GM19463 (cell line): Measurements from ENCODE around the gene LRRC52.
"Not testable (repeated sequence)": the region's sequence is repeated elsewhere in the genome, so short reads cannot be mapped to it uniquely, and the experiment has no call there.

Experiments
- ATAC-seq: cut with Tn5 transposase; IDR thresholded peaks from one replicate; pipeline ENCODE4 v1.9.1; 2021; ENCODE audit warnings: mild to moderate bottlenecking, moderate library complexity; ENCODE audit not compliant: unreplicated experiment

Gene LRRC52

GRCh38 chr1:165580931-165581871 is 37.4 kb downstream of the LRRC52 start:
- no peak for ATAC-seq

DNA sequence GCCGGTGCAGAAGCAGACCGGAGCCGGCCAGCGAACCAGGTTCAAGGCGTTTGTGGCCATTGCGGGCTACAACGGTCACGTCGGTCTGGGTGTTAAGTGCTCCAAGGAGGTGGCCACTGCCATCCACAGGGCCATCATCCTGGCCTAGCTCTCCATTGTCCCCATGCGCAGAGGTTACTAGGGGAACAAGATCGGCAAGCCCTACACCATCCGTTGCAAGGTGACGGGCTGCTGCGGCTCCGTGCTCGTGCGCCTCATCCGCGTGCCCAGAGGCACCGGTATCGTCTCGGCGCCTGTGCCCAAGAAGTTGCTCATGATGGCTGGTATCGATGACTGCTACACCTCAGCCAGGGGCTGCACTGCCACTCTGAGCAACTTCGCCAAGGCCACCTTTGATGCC is 38.1 kb downstream of the LRRC52 start:
- ATAC-seq, result no peak

DNA sequence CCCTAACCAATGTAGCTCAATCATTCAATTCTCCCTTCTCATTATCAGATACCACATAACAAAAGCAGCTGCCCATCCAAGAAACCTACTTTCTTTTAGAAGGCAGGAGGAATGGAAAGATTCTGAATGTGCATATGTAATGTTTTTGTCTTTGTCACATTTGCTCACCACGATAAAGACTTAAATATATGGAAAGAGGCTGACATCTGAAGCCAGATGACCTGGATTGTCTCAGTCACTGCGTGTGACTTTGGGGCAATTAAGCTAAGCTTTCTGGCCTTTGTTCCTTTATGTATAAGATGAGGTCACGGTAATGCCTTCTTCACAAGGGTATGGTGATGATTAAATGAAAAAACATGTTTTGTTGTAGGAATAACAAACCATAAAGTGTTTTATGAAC is 42.6 kb downstream of the LRRC52 start:
- no peak for ATAC-seq

DNA sequence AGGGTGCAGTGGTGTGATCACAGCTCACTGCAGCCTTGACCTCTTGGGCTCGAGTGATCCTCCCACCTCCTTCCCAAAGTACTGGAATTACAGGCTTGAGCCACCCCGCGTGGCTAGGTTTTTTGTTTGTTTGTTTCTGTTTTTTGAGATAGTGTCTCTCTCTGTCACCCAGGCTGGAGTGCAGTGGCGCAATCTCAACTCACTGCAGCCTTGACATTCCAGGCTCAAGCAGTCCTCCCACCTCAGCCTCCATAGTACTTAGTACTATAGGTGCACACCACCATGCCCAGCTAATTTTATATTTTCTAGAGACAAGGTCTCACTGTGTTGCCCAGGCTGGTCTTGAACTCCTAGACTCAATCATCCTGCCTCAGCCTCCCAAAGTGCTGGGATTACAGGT is 47.6 kb downstream of the LRRC52 start:
- ATAC-seq, result not testable (repeated sequence)

- ATAC-seq, result no peak
Measured at GRCh38 chr1:165592945-165593823, 49.4 kb downstream of the LRRC52 start.

DNA sequence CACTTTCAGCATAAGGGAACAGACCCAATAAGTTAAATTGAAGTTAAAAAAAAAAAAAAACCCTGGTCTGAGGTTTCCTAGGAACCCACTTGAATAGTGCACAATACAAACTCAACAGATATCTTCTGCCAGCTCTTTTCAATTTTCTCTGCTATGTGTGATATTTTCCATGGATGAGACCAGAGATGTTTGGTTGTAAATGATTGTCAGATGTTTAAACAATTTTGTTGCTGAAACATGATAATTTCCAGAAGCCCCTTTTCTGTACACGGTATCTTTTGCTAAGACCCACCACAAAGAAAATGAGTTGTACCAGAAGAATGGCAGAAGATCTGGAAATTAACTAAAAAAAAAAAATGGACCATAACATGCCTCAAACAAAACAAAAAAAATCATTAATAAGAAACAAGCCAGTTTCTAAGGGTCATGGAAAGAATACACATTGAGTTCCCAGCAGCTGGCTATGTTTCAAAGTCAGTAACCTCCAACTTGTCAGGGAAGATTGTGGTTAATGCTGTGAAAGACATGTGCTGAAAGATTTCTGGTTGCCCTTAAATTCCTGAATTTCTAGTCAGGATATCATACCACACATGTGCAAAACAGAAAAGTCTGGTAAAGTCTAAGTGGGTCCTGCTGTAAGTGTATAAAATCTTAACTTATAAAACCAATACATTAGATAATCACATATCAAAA is 51.6 kb downstream of the LRRC52 start:
- no peak for ATAC-seq

DNA sequence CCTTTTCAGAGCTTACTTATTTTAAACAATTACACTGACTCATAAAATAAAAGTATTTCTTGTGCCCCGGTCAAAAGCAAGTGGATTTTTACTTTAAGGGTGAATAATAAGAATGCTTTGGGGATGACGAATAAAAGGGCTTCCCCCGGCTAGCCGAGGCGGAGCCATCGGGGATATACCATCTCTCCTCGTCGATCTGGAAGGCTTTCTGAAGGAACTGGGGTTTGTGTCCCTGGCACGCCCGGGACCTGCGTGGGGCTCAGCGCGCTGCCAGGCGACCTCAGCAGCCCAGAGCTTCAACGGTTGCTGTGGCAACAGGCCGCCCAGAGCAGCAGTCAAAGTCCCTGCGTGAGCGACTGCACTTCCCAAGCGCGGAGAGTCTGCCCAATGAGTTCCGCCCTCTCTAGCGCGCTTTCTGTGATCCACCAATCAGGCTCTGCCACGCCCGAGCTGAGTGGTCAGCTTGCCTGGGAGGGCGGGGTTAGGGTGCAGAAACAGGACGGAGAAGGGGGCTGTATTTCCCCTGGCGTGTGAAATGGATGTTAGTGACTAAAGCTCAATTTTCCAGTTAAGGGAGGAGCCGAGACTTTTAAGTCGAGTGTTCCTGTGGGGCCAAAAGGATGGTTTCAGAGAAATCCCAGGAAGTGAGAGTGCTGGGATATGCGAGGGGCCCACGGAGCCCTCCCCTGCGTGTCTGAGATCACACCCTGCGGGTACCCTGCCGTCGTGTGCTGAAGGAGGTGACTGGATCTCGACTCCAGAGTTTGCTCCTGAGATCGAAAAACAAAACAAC is 54.3 kb downstream of the LRRC52 start:
- ATAC-seq, result peak; percentile 97

- no peak for ATAC-seq
Measured at GRCh38 chr1:165598676-165599059, 54.9 kb downstream of the LRRC52 start.

DNA sequence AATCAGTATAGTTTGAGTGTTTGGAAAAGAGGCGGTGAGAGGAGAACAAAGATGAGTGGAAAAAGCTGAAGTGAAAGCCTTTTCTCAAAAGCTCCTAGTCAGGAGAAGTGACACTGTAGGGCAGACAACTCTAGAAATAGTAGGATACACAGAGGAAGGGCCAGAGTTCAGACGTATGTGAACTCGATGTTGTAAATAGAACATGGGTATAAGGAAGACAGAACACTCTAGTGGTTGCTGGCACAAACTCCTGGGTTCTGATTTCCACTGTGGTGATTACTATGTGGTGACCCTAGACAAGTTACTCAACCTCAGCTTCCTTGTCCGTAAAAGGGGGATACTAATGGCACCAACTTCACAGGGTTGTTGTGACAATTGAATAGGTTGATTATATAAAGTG is 57.0 kb downstream of the LRRC52 start:
- no peak for ATAC-seq

DNA sequence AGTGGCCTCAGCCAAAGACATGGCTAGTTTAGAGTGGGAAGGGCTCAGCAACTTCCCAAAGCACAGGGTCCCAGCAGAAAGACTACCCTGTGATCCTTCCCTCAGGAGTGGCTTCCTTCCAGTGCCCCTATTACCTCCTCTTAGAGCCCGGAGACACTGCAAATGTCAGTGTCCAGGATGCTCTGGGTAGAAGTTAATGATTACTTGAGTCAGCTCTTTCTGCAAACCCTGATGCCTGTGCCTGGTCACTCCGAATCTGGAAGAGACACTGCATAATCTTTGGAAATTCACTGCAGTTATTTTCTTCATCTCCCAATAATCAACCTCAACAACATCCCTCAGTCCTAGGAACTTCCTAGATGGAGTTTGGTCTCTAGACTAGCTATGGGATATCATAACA is 60.0 kb downstream of the LRRC52 start:
- ATAC-seq, result no peak

DNA sequence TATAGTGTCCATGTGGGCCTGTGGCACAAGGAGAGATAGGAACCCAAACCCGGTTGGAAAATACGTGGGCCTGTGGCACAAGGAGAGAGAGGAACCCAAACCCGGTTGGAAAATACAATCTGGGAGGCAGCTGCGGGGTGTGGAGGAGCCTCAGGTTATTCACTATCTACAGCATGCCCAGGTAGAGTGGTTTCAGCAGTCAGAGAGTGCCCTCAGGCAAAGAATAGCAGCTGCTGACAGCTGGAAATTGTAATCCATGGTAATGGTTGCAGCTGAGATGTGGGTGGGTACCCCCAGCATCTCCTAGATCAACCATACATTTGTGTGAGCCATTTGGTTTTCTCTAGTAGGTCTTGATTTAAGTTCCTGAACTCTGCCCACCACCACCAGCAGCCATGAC is 61.4 kb downstream of the LRRC52 start:
- ATAC-seq, result no peak

DNA sequence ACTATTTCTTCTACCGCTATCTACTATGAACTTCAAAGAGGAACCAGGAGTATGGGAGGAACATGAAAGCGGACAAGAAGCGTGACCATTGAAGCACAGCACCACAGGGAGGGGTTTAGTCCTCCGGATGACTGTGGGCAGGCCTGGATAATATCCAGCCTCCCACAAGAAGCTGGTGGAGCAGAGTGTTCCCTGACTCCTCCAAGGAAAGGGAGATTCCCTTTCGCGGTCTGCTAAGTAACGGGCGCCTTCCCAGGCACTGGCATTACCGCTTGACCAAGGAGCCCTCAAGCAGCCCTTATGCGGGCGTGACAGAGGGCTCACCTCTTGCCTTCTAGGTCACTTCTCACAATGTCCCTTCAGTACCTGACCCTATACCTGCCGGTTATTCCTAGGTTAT is 62.9 kb downstream of the LRRC52 start:
- ATAC-seq, result not testable (repeated sequence)

DNA sequence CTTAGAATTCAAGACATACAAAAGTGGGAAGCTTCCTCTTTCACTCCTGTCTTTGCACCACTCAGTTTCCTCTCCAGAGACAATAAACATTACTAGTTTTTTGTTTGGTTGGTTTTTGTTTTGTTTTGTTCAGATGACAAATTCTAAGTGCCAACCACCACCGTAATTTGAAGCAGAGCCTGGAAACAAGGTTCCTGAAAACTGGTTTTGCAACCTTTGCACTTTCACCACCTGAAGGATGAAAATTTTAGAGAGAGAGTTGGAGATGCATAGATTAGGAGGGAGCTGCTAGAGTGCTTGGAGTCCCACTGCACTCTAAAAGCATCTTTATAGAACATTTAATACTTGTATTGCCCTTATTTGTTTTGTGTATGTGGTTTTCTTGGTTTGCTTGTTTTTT is 67.1 kb downstream of the LRRC52 start:
- no peak for ATAC-seq

DNA sequence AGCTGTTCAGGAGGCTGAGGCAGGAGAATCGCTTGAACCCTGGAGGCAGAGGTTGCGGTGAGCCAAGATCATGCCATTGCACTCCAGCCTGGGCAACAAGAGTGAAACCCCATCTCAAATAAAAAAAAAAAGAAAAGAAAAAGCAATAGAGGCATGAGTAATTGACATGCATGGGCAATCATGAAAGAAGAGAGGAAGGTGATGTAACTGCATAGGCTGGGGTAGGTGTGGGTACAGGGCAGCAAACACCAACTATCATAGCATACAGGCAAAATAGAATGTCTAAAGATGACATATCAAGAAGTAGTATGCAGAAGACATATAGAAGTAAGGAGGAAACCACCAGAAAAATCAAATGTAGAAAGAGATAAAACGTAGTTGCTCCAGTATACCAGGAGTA is 68.3 kb downstream of the LRRC52 start:
- ATAC-seq, result no peak
